Thoracic aorta (tissue), 2 donors: ENCODE data around the gene ELAVL4. TPM values are rescaled to one million over a fixed set of nuclear protein-coding genes. Genes with fewer than 3 reads are reported as not detected.

Experiments used
- ATAC-seq: fragments of 150-250 bp; one replicate; pipeline ENCODE4 v1.8.0; 2017; ENCODE audit warnings: low read depth; ENCODE audit not compliant: insufficient number of reproducible peaks, low FRiP score
- DNase-seq: peaks from one replicate; pipeline ENCODE4 v3.0.0-alpha.2; 2020; ENCODE audit warnings: low spot score
- H3K27ac ChIP-seq, 2 donors: fragments of 200-600 bp; sonication (generic); 1 replicate in 1 of 2; 2 replicates in 1 of 2; pipeline ENCODE4 v1.5.1; 2016; ENCODE audit warnings: mild to moderate bottlenecking in 2 of 2, moderate library complexity in 2 of 2
- H3K27me3 ChIP-seq: fragments of 200-600 bp; sonication (generic); replicated peaks from 2 replicates; pipeline ENCODE4 v1.6.0; 2016; ENCODE audit warnings: mild to moderate bottlenecking; ENCODE audit not compliant: insufficient read depth
- H3K36me3 ChIP-seq: fragments of 200-600 bp; sonication (generic); one replicate; pipeline ENCODE4 v1.5.1; 2016
- H3K4me1 ChIP-seq, 2 donors: fragments of 200-600 bp; sonication (generic); 1 replicate in 1 of 2; 2 replicates in 1 of 2; pipeline versions ENCODE4 v1.5.1 to v1.6.0; 2016; ENCODE audit warnings: low read depth in 2 of 2, mild to moderate bottlenecking in 1 of 2; ENCODE audit not compliant: control insufficient read depth in 1 of 2
- H3K4me3 ChIP-seq: fragments of 200-600 bp; sonication (generic); 2 replicates; pipeline ENCODE4 v1.5.1; 2016; ENCODE audit warnings: mild to moderate bottlenecking
- H3K9me3 ChIP-seq: fragments of 200-600 bp; sonication (generic); 2 replicates; pipeline ENCODE4 v1.5.1; 2016
- total RNA-seq, 2 donors: library from RNA; depleted of rRNA; stranded (reverse); fragments of >200 nt; gene quantifications; one replicate each; pipeline versions ENCODE4 v1.1.0 to v1.2.3, GENCODE V29; 2016
- TF ChIP-seq, protein P1 (sequence below): fragments of 200-600 bp; sonication (generic); IDR thresholded peaks from one replicate; pipeline ENCODE4 v1.5.1; 2019; ENCODE audit warnings: antibody characterized with exemption

ELAVL4 gene
- total RNA-seq, 2 donors from 2014 or later = 0.42 TPM; not detected in 1

- TF ChIP-seq, protein P1, sequence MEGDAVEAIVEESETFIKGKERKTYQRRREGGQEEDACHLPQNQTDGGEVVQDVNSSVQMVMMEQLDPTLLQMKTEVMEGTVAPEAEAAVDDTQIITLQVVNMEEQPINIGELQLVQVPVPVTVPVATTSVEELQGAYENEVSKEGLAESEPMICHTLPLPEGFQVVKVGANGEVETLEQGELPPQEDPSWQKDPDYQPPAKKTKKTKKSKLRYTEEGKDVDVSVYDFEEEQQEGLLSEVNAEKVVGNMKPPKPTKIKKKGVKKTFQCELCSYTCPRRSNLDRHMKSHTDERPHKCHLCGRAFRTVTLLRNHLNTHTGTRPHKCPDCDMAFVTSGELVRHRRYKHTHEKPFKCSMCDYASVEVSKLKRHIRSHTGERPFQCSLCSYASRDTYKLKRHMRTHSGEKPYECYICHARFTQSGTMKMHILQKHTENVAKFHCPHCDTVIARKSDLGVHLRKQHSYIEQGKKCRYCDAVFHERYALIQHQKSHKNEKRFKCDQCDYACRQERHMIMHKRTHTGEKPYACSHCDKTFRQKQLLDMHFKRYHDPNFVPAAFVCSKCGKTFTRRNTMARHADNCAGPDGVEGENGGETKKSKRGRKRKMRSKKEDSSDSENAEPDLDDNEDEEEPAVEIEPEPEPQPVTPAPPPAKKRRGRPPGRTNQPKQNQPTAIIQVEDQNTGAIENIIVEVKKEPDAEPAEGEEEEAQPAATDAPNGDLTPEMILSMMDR = no peak
- ATAC-seq (no peak), DNase-seq (no peak)
- H3K9me3 ChIP-seq = no peaks in the 10 kb centered on the region
- H3K27me3 ChIP-seq = no peaks in the 10 kb centered on the region
- H3K4me1 ChIP-seq = no peaks in the 10 kb centered on the region
- no peaks in the 10 kb centered on the region for H3K36me3 ChIP-seq
- H3K27ac ChIP-seq = no peak overlapping the region
- H3K4me3 ChIP-seq = no peak overlapping the region
Measured at GRCh38 chr1:50183378-50184133, 74.8 kb downstream of the ELAVL4 start.

- Histone ChIP-seq H3K27ac (no peak overlapping the region), H3K9me3 (no peaks in the 10 kb centered on the region), H3K4me1 (no peaks in the 10 kb centered on the region), H3K36me3 (no peaks in the 10 kb centered on the region), H3K27me3 (no peaks in the 10 kb centered on the region), H3K4me3 (no peak overlapping the region)
- TF ChIP-seq, protein P1 = no peak
- DNase-seq (no peak), ATAC-seq (no peak)
Measured at GRCh38 chr1:50189369-50189768, 80.6 kb downstream of the ELAVL4 start.

GRCh38 chr1:50193002-50193401 is 84.3 kb downstream of the ELAVL4 start:
- Histone ChIP-seq H3K4me3 (no peak overlapping the region), H3K4me1 (no peaks in the 10 kb centered on the region), H3K27ac (no peak overlapping the region), H3K27me3 (no peaks in the 10 kb centered on the region), H3K9me3 (no peaks in the 10 kb centered on the region), H3K36me3 (no peaks in the 10 kb centered on the region)
- DNase-seq = no peak
- ATAC-seq = no peak
- TF ChIP-seq, protein P1 = no peak

- Histone ChIP-seq H3K27me3 (no peaks in the 10 kb centered on the region), H3K9me3 (no peaks in the 10 kb centered on the region), H3K36me3 (no peaks in the 10 kb centered on the region), H3K4me1 (no peaks in the 10 kb centered on the region), H3K27ac (no peak overlapping the region), H3K4me3 (no peak overlapping the region)
- DNase-seq = no peak
- no peak for ATAC-seq
- TF ChIP-seq, protein P1 = no peak
Measured at GRCh38 chr1:50195205-50195604, 86.5 kb downstream of the ELAVL4 start.

DNA sequence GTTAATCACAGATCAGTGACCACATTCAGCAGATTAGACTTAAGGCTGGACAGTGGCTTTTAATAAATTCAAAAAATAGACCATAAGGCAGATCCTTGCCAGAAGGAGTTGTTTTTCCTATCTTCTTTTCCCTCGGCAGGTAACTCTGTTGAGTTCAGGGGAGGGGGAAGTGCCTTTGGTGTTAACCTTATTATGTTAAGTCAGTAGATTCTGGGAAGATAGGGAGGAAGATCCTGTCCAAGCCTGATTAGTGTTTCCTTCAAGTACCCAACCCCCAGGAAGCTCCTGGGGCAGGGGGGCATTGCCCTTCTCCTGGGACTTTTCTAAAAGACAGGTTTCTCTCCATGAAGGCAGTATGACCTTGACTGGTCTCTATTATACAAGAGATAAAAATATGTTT is 87.4 kb downstream of the ELAVL4 start:
- TF ChIP-seq, protein P1 = no peak
- no peaks in the 10 kb centered on the region for H3K36me3 ChIP-seq
- ATAC-seq (no peak), DNase-seq (no peak)
- no peaks in the 10 kb centered on the region for H3K27me3 ChIP-seq
- no peaks in the 10 kb centered on the region for H3K4me1 ChIP-seq
- H3K9me3 ChIP-seq = no peaks in the 10 kb centered on the region
- H3K27ac ChIP-seq = no peak overlapping the region
- H3K4me3 ChIP-seq = no peak overlapping the region
